IPS-11a (cell line): ENCODE data around the gene ETV3.

Source experiments
- H3K4me3 ChIP-seq: one replicate; pipeline ENCODE4 v1.5.1; 2013; ENCODE audit warnings: low read depth, low read length, control low read depth

ETV3 gene

GRCh38 chr1:157140063-157140588 is 1.9 kb upstream of the ETV3 start:
- H3K4me3 ChIP-seq = no peak overlapping the region

- peak overlapping the region; percentile 89 for H3K4me3 ChIP-seq
Observed at GRCh38 chr1:157139052-157139715, 989 bp upstream of the ETV3 start.

GRCh38 chr1:157137408-157138219 is 581 bp downstream of the ETV3 start:
- peak overlapping the region; percentile 89 for H3K4me3 ChIP-seq

- H3K4me3 ChIP-seq = peak overlapping the region; percentile 89
Observed at GRCh38 chr1:157137046-157137407, 1.2 kb downstream of the ETV3 start.

GRCh38 chr1:157136133-157136532 is 2.1 kb downstream of the ETV3 start:
- H3K4me3 ChIP-seq = no peak overlapping the region

GRCh38 chr1:157135646-157136045 is 2.5 kb downstream of the ETV3 start:
- H3K4me3 ChIP-seq = no peak overlapping the region

- H3K4me3 ChIP-seq = no peak overlapping the region
Observed at GRCh38 chr1:157135070-157135469, 3.1 kb downstream of the ETV3 start.

- no peak overlapping the region for H3K4me3 ChIP-seq
Observed at GRCh38 chr1:157134442-157134841, 3.8 kb downstream of the ETV3 start.

- H3K4me3 ChIP-seq = no peak overlapping the region
Observed at GRCh38 chr1:157133426-157133825, 4.8 kb downstream of the ETV3 start.

- H3K4me3 ChIP-seq = no peak overlapping the region
Observed at GRCh38 chr1:157132616-157133167, 5.5 kb downstream of the ETV3 start.

GRCh38 chr1:157132111-157132510 is 6.1 kb downstream of the ETV3 start:
- H3K4me3 ChIP-seq = no peak overlapping the region

GRCh38 chr1:157131281-157131680 is 6.9 kb downstream of the ETV3 start:
- no peak overlapping the region for H3K4me3 ChIP-seq

GRCh38 chr1:157124855-157125254 is 13.3 kb downstream of the ETV3 start:
- no peak overlapping the region for H3K4me3 ChIP-seq

- H3K4me3 ChIP-seq = no peak overlapping the region
Observed at GRCh38 chr1:157119448-157119847, 18.7 kb downstream of the ETV3 start.

GRCh38 chr1:157119008-157119407 is 19.2 kb downstream of the ETV3 start:
- H3K4me3 ChIP-seq = no peak overlapping the region

GRCh38 chr1:157117527-157118057 is 20.6 kb downstream of the ETV3 start:
- H3K4me3 ChIP-seq = no peak overlapping the region

GRCh38 chr1:157116737-157117103 is 21.5 kb downstream of the ETV3 start:
- H3K4me3 ChIP-seq = no peak overlapping the region

GRCh38 chr1:157115851-157116736 is 22.1 kb downstream of the ETV3 start:
- no peak overlapping the region for H3K4me3 ChIP-seq

- H3K4me3 ChIP-seq = no peak overlapping the region
Observed at GRCh38 chr1:157115429-157115838, 22.8 kb downstream of the ETV3 start.

GRCh38 chr1:157114183-157115121 is 23.7 kb downstream of the ETV3 start:
- no peak overlapping the region for H3K4me3 ChIP-seq
